Frontal cortex (tissue), 4 donors: ENCODE data around the gene APOL1. TPM values are rescaled to one million over a fixed set of nuclear protein-coding genes. Genes with fewer than 3 reads are reported as not detected.
"Not testable (repeated sequence)": the region's sequence is repeated elsewhere in the genome, so short reads cannot be mapped to it uniquely, and the experiment has no call there.

Experiments
- DNase-seq, 2 donors: peaks; one replicate each; pipeline ENCODE4 v3.0.0; 2012; ENCODE audit warnings: low spot score in 2 of 2
- FAIRE-seq: peaks from 2 replicates; lab custom pipeline; 2012; peaks lifted over from hg19 to GRCh38; lab: Jason Lieb, UNC
- total RNA-seq: library from RNA; depleted of rRNA; stranded (reverse); fragments of >200 nt; gene quantifications from one replicate; pipeline ENCODE4 v1.2.3, GENCODE V29; 2014
- donor health status: control.
- donor health status: control.
- donor health status: control.

The APOL1 gene
- total RNA-seq, 1 donor from 2014 or later, result 1.2 TPM

- FAIRE-seq (no peak), DNase-seq (peak; percentile 48 to 85)
These were observed 13.3 kb upstream of the APOL1 start, which contains the start of gene APOL2 for GRCh38 chr22:36239401-36240171. Gene APOL2 (minus strand): TSS chr22:36239527. CDS start chr22:36233162, 6,365 bp downstream.

GRCh38 chr22:36243986-36244385, 8.9 kb upstream of the APOL1 start:
- FAIRE-seq (no peak), DNase-seq (no peak)

GRCh38 chr22:36244522-36245391, 8.2 kb upstream of the APOL1 start:
- no peak for FAIRE-seq
- DNase-seq, result no peak

GRCh38 chr22:36245805-36246356, 7.1 kb upstream of the APOL1 start:
- FAIRE-seq, result no peak
- DNase-seq, result no peak

GRCh38 chr22:36246718-36247117, 6.2 kb upstream of the APOL1 start:
- DNase-seq (no peak), FAIRE-seq (no peak)

- no peak for FAIRE-seq
- DNase-seq, result no peak
These were observed 5.0 kb upstream of the APOL1 start for GRCh38 chr22:36247955-36248354.

- no peak for FAIRE-seq
- no peak for DNase-seq
These were observed 3.8 kb upstream of the APOL1 start for GRCh38 chr22:36249160-36249559.

GRCh38 chr22:36250292-36250960, 2.5 kb upstream of the APOL1 start:
- not testable (repeated sequence) for DNase-seq, FAIRE-seq

- not testable (repeated sequence) for DNase-seq, FAIRE-seq
These were observed 839 bp upstream of the APOL1 start for GRCh38 chr22:36251979-36252608.

- FAIRE-seq (no peak), DNase-seq (no peak)
These were observed 874 bp downstream of the APOL1 start for GRCh38 chr22:36253523-36254490.

- not testable (repeated sequence) for DNase-seq, FAIRE-seq
These were observed 2.6 kb downstream of the APOL1 start for GRCh38 chr22:36255572-36255971.

GRCh38 chr22:36256478-36256877, 3.5 kb downstream of the APOL1 start:
- DNase-seq, result no peak

GRCh38 chr22:36257308-36257707, 4.4 kb downstream of the APOL1 start:
- FAIRE-seq (no peak), DNase-seq (no peak)

More at GRCh38 chr22:36256478-36256877, 3.5 kb downstream of the APOL1 start:
- FAIRE-seq, result no peak

- no peak for FAIRE-seq
- no peak for DNase-seq
These were observed 5.2 kb downstream of the APOL1 start for GRCh38 chr22:36257948-36258670.

- DNase-seq (no peak), FAIRE-seq (no peak)
These were observed 6.0 kb downstream of the APOL1 start for GRCh38 chr22:36258701-36259614.

- DNase-seq, result no peak
- no peak for FAIRE-seq
These were observed 6.8 kb downstream of the APOL1 start for GRCh38 chr22:36259615-36260300.
